OCI-LY1 (cell line): Measurements from ENCODE around the gene HMG20A.

Experiments
- CTCF ChIP-seq: fragments of 200-600 bp; sonication (generic), shearing (Covaris generic); IDR thresholded peaks from 2 replicates; pipeline ENCODE4 v1.5.1; 2017; ENCODE audit warnings: mild to moderate bottlenecking, antibody characterized with exemption, low read length, moderate library complexity, mixed read lengths
- EZH2 ChIP-seq: fragments of 200-600 bp; sonication (generic), shearing (Covaris generic); IDR thresholded peaks from 2 replicates; pipeline ENCODE4 v1.8.0; 2017; ENCODE audit warnings: borderline replicate concordance, mixed run types, mild to moderate bottlenecking, antibody characterized with exemption, low read length, moderate library complexity, mixed read lengths

DNA sequence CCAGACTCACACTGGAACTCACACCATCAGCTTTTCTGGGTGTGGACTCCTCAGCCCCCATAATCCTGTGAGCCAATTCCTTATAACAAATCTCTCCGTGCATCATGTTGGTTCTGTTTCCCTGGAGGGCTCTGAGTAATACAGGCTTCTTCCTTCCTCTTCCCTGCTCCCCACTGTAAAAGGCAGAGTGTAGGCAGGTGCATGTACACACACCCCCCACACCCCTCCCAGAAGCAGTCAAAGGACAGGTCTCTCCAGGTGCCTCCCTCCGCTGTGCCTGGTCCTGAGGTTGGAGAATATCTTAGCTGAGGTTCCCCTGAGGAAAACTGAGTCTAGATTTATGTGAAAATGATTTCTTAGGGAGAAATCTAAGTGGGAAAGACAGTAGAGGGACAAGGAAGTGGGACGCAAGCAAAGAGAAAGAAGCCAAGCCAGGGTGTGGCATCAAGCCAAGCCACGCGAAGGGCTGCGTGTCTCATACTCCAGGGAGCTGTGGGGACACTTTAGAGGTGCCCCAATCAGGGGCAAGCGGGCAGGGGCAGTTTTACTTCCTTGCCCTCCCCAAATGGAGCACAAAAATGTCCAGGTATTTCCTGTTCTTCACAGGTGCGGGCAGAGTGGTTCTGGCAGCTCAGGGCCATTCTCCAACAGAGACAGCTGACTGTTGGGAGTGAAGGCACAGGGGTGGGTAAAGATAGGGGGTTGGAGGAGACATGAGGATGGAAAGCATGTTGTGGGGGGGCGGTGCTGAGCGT is 86.6 kb downstream of the HMG20A start:
- TF ChIP-seq CTCF (no peak), EZH2 (no peak)
